HCT116 (cell line): ENCODE measurements around the gene RNF31. TPM values are rescaled to one million over a fixed set of nuclear protein-coding genes. Genes with fewer than 3 reads are reported as not detected.

Experiments used
- ATAC-seq: fragments of 200-7000 bp; cut with Tn5 transposase; 2 replicates; pipeline ENCODE4 v1.9.1; 2020; ENCODE audit warnings: mild to moderate bottlenecking, moderate library complexity
- BruUV-seq: library from RNA; stranded (reverse); fragments of 400-500 nt; replicated peaks from 2 replicates; lab custom pipeline; 2021; lab: Mats Ljungman, UMichigan
- CTCF ChIA-PET: fragments of 300-600 bp; sonication (Branson Sonifier 250); formaldehyde crosslinking; loops from one replicate; lab custom pipeline; 2021; ENCODE audit warnings: antibody characterized with exemption; lab: Charles Lee
- POLR2A ChIA-PET: fragments of 300-600, 350-600 bp; sonication (Branson Sonifier 250); formaldehyde crosslinking; loops from one replicate; lab custom pipeline; 2021; ENCODE audit warnings: antibody characterized with exemption; lab: Charles Lee
- RAD21 ChIA-PET, 2 experiments: fragments of 300-600 bp; sonication (Branson Sonifier 250); formaldehyde crosslinking; loops; one replicate each; lab custom pipeline; 2023; ENCODE audit warnings: low total read pairs in 2 of 2; ENCODE audit not compliant: uncharacterized antibody in 2 of 2, unreplicated experiment in 2 of 2, low non-redundant PET in 1 of 2; lab: Charles Lee
- DNase-seq: peaks from one replicate; pipeline ENCODE4 v3.0.0-alpha.2; 2010; ENCODE audit warnings: low read depth, low spot score
- H2AFZ ChIP-seq: fragments of 200-600 bp; shearing (Covaris generic), sonication (generic); 2 replicates; pipeline ENCODE4 v1.6.1; 2017; ENCODE audit warnings: low read depth, mixed run types, mixed read lengths, antibody characterized with exemption, low read length; ENCODE audit not compliant: poor library complexity, severe bottlenecking
- H3K27ac ChIP-seq: 2 replicates; pipeline ENCODE4 v1.5.1; 2012; ENCODE audit warnings: low read depth, low read length
- H3K27me3 ChIP-seq: fragments of 200-600 bp; sonication (generic); 2 replicates; pipeline ENCODE4 v1.6.1; 2016; ENCODE audit warnings: mixed run types, low read length, mixed read lengths; ENCODE audit not compliant: insufficient read depth
- H3K36me3 ChIP-seq, 2 experiments: fragments of 200-500 bp in 1 of 2; fragments of 200-600 bp in 1 of 2; sonication (Bioruptor generic) in 1 of 2; sonication (generic) in 1 of 2; 2 replicates each; pipeline versions ENCODE4 v1.5.1 to v1.6.1; 2014 to 2016; ENCODE audit warnings: low read length in 2 of 2, inconsistent platforms in 1 of 2, mixed read lengths in 1 of 2, mixed run types in 1 of 2; ENCODE audit not compliant: insufficient read depth in 2 of 2, control insufficient read depth in 1 of 2
- H3K4me1 ChIP-seq, 2 experiments: fragments of 200-600 bp in 1 of 2; sonication (generic) in 1 of 2; 2 replicates each; pipeline versions ENCODE4 v1.5.1 to v1.6.1; 2012 to 2017; ENCODE audit warnings: low read length in 2 of 2, inconsistent platforms in 1 of 2, mild to moderate bottlenecking in 1 of 2, mixed read lengths in 1 of 2, mixed run types in 1 of 2, moderate library complexity in 1 of 2; ENCODE audit not compliant: insufficient read depth in 2 of 2, control insufficient read depth in 1 of 2
- H3K4me2 ChIP-seq: fragments of 200-600 bp; sonication (generic); 2 replicates; pipeline ENCODE4 v1.6.1; 2017; ENCODE audit warnings: mixed run types, low read length, mixed read lengths
- H3K4me3 ChIP-seq, 2 experiments: fragments of 200-600 bp in 1 of 2; sonication (generic) in 1 of 2; replicated peaks in 1 of 2; 2 replicates each; pipeline ENCODE4 v1.5.1; 2011 to 2016; ENCODE audit warnings: low read length in 2 of 2, control low read depth in 1 of 2, low read depth in 1 of 2, mild to moderate bottlenecking in 1 of 2, mixed read lengths in 1 of 2, mixed run types in 1 of 2
- H3K79me2 ChIP-seq: fragments of 200-600 bp; sonication (generic); 2 replicates; pipeline ENCODE4 v1.6.1; 2017; ENCODE audit warnings: mild to moderate bottlenecking, mixed run types, low read length, moderate library complexity, mixed read lengths; ENCODE audit not compliant: insufficient read depth
- H3K9ac ChIP-seq: fragments of 200-600 bp; sonication (generic); 2 replicates; pipeline ENCODE4 v1.6.1; 2016; ENCODE audit warnings: low read length, mixed read lengths
- H3K9me2 ChIP-seq: fragments of 200-600 bp; sonication (generic), shearing (Covaris generic); 2 replicates; pipeline ENCODE4 v1.6.1; 2017; ENCODE audit warnings: mixed run types, mild to moderate bottlenecking, moderate library complexity; ENCODE audit not compliant: insufficient read depth
- H3K9me3 ChIP-seq, 2 experiments: fragments of 200-500 bp in 1 of 2; fragments of 200-600 bp in 1 of 2; sonication (Bioruptor generic) in 1 of 2; sonication (generic) in 1 of 2; 2 replicates each; pipeline ENCODE4 v1.6.1; 2014 to 2017; ENCODE audit warnings: low read length in 2 of 2, mixed read lengths in 2 of 2, inconsistent platforms in 1 of 2, low read depth in 1 of 2, mild to moderate bottlenecking in 1 of 2, mixed run types in 1 of 2, moderate library complexity in 1 of 2; ENCODE audit not compliant: control insufficient read depth in 1 of 2, insufficient read depth in 1 of 2
- H4K20me1 ChIP-seq: fragments of 200-600 bp; sonication (generic), shearing (Covaris generic); 2 replicates; pipeline ENCODE4 v1.6.1; 2017; ENCODE audit warnings: mixed run types, mild to moderate bottlenecking, moderate library complexity; ENCODE audit not compliant: insufficient read depth
- ELF1 ChIP-seq: IDR thresholded peaks from 2 replicates; pipeline ENCODE4 v1.6.1; 2012; ENCODE audit warnings: low read depth, borderline replicate concordance
- EZH2 ChIP-seq: fragments of 200-600 bp; sonication (generic); IDR thresholded peaks from 2 replicates; pipeline ENCODE4 v1.6.1; 2017; ENCODE audit warnings: antibody characterized with exemption, mixed run types
- EZH2phosphoT487 ChIP-seq: fragments of 200-600 bp; IDR thresholded peaks from 2 replicates; pipeline ENCODE4 v1.6.1; 2018; ENCODE audit warnings: antibody characterized with exemption, borderline replicate concordance
- FOSL1 ChIP-seq: IDR thresholded peaks from 2 replicates; pipeline ENCODE4 v1.6.1; 2012; ENCODE audit warnings: low read depth
- JUND ChIP-seq: IDR thresholded peaks from 2 replicates; pipeline ENCODE4 v1.6.1; 2012
- POLR2AphosphoS5 ChIP-seq: IDR thresholded peaks from 2 replicates; pipeline ENCODE4 v1.6.1; 2011; ENCODE audit warnings: mild to moderate bottlenecking, low read depth, low read length, moderate library complexity
- RAD21 ChIP-seq: IDR thresholded peaks from 2 replicates; pipeline ENCODE4 v1.6.1; 2012; ENCODE audit warnings: low read depth, mild to moderate bottlenecking
- SIN3A ChIP-seq: IDR thresholded peaks from 2 replicates; pipeline ENCODE4 v1.6.1; 2012; ENCODE audit warnings: low read depth
- SP1 ChIP-seq: IDR thresholded peaks from 2 replicates; pipeline ENCODE4 v1.6.1; 2012; ENCODE audit warnings: low read depth
- SRF ChIP-seq: IDR thresholded peaks from 2 replicates; pipeline ENCODE4 v1.6.1; 2012; ENCODE audit warnings: low read depth
- TCF7L2 ChIP-seq: IDR thresholded peaks from 2 replicates; pipeline ENCODE4 v1.7.0; 2011; ENCODE audit warnings: borderline replicate concordance, inconsistent platforms; ENCODE audit not compliant: insufficient read depth, insufficient read length; ENCODE audit errors: extremely low read depth
- ZFX ChIP-seq: fragments of 450-650 bp; IDR thresholded peaks from 2 replicates; pipeline ENCODE4 v1.6.1; 2017
- ZNF274 ChIP-seq: fragments of 200-500 bp; sonication (Bioruptor generic); IDR thresholded peaks from 2 replicates; pipeline ENCODE4 v1.6.1; 2014; ENCODE audit warnings: mild to moderate bottlenecking, low read depth, low read length, inconsistent platforms
- intact Hi-C: fragments of 100-400 bp; cut with micrococcal nuclease; formaldehyde crosslinking; loops from 2 replicates; pipeline ENCODE4 v1.10.0; 2022
- total RNA-seq: library from RNA; stranded (reverse); gene quantifications from one replicate; pipeline ENCODE4 v1.2.1, GENCODE V29; 2021; ENCODE audit not compliant: unreplicated experiment
- TF ChIP-seq, protein P1 (sequence below): IDR thresholded peaks from 2 replicates; pipeline ENCODE4 v1.6.1; 2012
- TF ChIP-seq, protein P2 (sequence below): IDR thresholded peaks from 2 replicates; pipeline ENCODE4 v1.6.1; 2012
- TF ChIP-seq, protein P3 (sequence below): IDR thresholded peaks from 2 replicates; pipeline ENCODE4 v1.6.1; 2011; ENCODE audit warnings: mild to moderate bottlenecking, low read length, moderate library complexity; ENCODE audit not compliant: insufficient replicate concordance; ENCODE audit errors: extremely low read depth
- TF ChIP-seq, protein P4 (sequence below): IDR thresholded peaks from 2 replicates; pipeline ENCODE4 v1.6.1; 2012; ENCODE audit warnings: low read depth

Gene RNF31
- total RNA-seq, 1 experiment from 2014 or later: 78.0 TPM

DNA sequence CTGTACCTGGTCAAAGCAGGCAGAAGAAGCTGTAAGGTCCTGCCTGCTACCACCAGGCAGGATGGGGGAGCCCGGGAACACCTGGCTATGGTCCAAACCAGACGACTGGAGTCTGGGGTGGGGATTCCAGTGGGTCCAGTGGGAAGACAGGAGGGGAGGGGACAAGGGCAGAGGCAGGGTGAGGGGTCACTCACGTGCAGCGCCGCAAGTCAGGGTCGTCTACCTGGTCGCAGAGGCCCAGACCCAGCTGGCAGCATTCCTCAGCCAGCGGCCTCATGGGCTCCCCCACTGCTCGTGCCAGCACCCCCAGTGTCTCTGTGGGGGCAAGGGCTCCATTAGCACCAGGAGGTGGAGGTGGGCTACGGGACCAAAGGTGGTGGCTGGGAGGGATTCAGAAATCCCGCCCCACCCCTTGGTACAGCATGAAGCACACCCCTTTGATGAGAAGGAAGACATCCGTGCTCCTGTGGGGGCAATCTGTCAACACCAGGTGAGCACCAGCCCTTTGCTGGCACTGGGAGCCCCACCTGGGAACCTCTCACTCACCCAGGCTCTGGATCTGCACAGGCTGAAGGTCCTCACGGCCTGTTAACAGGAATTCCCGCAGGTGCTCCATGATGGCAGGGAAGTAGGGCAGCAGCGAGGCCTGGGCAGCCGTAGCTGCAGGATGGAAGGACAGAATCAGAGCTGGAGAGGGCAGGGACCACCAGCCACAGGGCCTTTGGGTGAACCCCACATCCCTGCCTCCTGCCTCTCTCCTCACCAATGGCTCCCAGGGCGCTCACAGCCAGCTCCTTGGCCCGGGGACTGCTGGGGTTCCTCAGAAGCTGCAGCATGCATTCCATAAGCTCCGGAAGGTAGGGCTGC lies 37.0 kb downstream of the RNF31 start:
- Histone ChIP-seq H3K79me2 (peaks cover 37% of the 10 kb centered on the region), H3K4me2 (no peak overlapping the region), H3K9me3 (no peaks in the 10 kb centered on the region), H3K27me3 (no peaks in the 10 kb centered on the region), H3K9me2 (no peaks in the 10 kb centered on the region), H3K9ac (no peak overlapping the region), H3K4me3 (no peak overlapping the region)
- intact Hi-C loops: no loop called here
- no peak for DNase-seq
- ChIA-PET CTCF (no interaction called here), RAD21 (no interaction called here)
- no peak for ATAC-seq
- BruUV-seq: no TSS peak
- TF ChIP-seq ZFX (no peak), ELF1 (no peak), SRF (no peak), SIN3A (no peak), POLR2AphosphoS5 (no peak), FOSL1 (no peak), RAD21 (no peak), ZNF274 (no peak), JUND (no peak), SP1 (no peak), EZH2phosphoT487 (no peak), TCF7L2 (no peak), EZH2 (no peak)
- TF ChIP-seq, protein P1, sequence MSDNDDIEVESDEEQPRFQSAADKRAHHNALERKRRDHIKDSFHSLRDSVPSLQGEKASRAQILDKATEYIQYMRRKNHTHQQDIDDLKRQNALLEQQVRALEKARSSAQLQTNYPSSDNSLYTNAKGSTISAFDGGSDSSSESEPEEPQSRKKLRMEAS: no peak
- TF ChIP-seq, protein P2, sequence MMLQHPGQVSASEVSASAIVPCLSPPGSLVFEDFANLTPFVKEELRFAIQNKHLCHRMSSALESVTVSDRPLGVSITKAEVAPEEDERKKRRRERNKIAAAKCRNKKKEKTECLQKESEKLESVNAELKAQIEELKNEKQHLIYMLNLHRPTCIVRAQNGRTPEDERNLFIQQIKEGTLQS: no peak
- TF ChIP-seq, protein P3, sequence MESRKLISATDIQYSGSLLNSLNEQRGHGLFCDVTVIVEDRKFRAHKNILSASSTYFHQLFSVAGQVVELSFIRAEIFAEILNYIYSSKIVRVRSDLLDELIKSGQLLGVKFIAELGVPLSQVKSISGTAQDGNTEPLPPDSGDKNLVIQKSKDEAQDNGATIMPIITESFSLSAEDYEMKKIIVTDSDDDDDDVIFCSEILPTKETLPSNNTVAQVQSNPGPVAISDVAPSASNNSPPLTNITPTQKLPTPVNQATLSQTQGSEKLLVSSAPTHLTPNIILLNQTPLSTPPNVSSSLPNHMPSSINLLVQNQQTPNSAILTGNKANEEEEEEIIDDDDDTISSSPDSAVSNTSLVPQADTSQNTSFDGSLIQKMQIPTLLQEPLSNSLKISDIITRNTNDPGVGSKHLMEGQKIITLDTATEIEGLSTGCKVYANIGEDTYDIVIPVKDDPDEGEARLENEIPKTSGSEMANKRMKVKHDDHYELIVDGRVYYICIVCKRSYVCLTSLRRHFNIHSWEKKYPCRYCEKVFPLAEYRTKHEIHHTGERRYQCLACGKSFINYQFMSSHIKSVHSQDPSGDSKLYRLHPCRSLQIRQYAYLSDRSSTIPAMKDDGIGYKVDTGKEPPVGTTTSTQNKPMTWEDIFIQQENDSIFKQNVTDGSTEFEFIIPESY: no peak
- TF ChIP-seq, protein P4, sequence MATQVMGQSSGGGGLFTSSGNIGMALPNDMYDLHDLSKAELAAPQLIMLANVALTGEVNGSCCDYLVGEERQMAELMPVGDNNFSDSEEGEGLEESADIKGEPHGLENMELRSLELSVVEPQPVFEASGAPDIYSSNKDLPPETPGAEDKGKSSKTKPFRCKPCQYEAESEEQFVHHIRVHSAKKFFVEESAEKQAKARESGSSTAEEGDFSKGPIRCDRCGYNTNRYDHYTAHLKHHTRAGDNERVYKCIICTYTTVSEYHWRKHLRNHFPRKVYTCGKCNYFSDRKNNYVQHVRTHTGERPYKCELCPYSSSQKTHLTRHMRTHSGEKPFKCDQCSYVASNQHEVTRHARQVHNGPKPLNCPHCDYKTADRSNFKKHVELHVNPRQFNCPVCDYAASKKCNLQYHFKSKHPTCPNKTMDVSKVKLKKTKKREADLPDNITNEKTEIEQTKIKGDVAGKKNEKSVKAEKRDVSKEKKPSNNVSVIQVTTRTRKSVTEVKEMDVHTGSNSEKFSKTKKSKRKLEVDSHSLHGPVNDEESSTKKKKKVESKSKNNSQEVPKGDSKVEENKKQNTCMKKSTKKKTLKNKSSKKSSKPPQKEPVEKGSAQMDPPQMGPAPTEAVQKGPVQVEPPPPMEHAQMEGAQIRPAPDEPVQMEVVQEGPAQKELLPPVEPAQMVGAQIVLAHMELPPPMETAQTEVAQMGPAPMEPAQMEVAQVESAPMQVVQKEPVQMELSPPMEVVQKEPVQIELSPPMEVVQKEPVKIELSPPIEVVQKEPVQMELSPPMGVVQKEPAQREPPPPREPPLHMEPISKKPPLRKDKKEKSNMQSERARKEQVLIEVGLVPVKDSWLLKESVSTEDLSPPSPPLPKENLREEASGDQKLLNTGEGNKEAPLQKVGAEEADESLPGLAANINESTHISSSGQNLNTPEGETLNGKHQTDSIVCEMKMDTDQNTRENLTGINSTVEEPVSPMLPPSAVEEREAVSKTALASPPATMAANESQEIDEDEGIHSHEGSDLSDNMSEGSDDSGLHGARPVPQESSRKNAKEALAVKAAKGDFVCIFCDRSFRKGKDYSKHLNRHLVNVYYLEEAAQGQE: no peak
- TF ChIP-seq, all 23 proteins: peak for 0
- Histone ChIP-seq H3K36me3 (peaks cover 40 to 59% of the 10 kb centered on the region in 2 experiments; a peak in 3 of 4 replicates), H2AFZ (no peak overlapping the region), H4K20me1 (no peaks in the 10 kb centered on the region), H3K27ac (no peak overlapping the region), H3K4me1 (peaks cover 11 to 13% of the 10 kb centered on the region in 2 experiments)
- POLR2A ChIA-PET: no interaction called here
